IPS DF 6.9 (cell line): Measurements from ENCODE around the gene CFLAR.
"Not testable (repeated sequence)": the region's sequence is repeated elsewhere in the genome, so short reads cannot be mapped to it uniquely, and the experiment has no call there.

ENCODE experiments used
- DNase-seq: peaks from one replicate; pipeline ENCODE4 v3.0.0-alpha.2; 2013; ENCODE audit warnings: low read depth, low spot score
- H3K27ac ChIP-seq: one replicate; pipeline ENCODE4 v1.5.1; 2013; ENCODE audit warnings: low read length, control low read depth
- H3K27me3 ChIP-seq: 2 replicates; pipeline ENCODE4 v1.6.1; 2013; ENCODE audit warnings: mild to moderate bottlenecking, low read length; ENCODE audit not compliant: control insufficient read depth, insufficient read depth
- H3K36me3 ChIP-seq: 2 replicates; pipeline ENCODE4 v1.6.1; 2013; ENCODE audit warnings: low read length; ENCODE audit not compliant: control insufficient read depth, insufficient read depth
- H3K4me1 ChIP-seq: 2 replicates; pipeline ENCODE4 v1.6.1; 2013; ENCODE audit warnings: low read length; ENCODE audit not compliant: control insufficient read depth, insufficient read depth
- H3K4me3 ChIP-seq: 2 replicates; pipeline ENCODE4 v1.5.1; 2013; ENCODE audit warnings: mild to moderate bottlenecking, low read length
- H3K9me3 ChIP-seq: 2 replicates; pipeline ENCODE4 v1.6.1; 2013; ENCODE audit warnings: low read length, inconsistent platforms; ENCODE audit not compliant: control insufficient read depth, insufficient read depth
- WGBS: extraction: QIAGEN DNeasy Blood & Tissue Kit; methylation state at CpG from one replicate; pipeline ENCODE4 v1.1.7; 2013; ENCODE audit warnings: mixed read lengths, missing lambda C conversion rate; ENCODE audit not compliant: insufficient read length, insufficient coverage; 5-methylcytosine and 5-hydroxymethylcytosine counted together

The CFLAR gene

DNA sequence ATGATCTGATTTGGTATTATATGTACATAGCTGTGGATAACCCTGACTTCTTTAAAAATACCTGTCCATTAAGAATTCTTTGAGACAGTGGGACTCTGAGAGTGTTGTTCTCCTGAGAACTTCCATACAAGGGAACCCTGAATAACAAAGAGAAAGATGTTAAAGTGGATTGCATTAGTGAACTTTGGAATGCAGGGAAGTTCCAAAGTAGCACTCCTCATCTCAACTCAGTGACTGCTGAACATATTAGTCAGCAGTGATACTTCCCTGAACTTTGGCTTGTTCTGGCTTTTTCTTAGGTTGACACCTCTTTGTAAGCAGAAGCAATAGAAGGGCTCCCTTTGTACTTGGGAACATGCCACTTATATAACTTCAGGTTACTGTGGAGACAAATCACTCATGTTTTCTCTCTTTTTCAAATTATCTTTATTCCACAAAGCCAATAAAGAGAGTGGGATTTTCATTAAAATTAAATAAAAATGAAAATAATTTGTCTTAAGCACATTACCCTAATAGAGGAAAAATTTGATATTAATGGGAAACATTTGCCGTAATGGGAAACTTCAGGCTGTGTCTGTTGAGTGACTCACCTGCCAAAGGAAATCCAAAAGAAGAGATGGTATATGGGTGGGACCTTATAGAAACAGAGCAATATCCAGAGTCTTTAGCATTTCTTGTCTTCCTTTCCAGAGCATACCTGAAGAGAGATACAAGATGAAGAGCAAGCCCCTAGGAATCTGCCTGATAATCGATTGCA, 33.3 kb downstream of the CFLAR start:
- H3K4me3 ChIP-seq, result no peak overlapping the region
- no CpG with 5 or more reads among the region's 2 CpGs for WGBS

DNA sequence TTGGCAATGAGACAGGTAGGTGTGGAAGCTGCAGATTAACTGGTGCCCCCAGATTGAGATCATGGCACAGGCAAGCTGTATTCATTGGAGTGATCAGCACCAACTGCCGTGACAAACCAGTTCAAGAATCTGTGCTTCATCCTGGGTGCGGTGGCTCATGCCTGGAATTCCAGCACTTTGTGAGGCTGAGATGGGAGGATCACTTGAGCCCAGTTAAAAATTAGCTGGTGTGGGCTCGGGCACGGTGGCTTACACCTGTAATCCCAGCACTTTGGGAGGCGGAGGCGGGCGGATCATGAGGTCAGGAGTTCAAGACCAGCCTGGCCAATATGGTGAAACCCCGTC, 33.8 kb downstream of the CFLAR start:
- not testable (repeated sequence) for H3K4me3 ChIP-seq, H3K27me3 ChIP-seq, H3K4me1 ChIP-seq, H3K27ac ChIP-seq, DNase-seq, H3K36me3 ChIP-seq, H3K9me3 ChIP-seq
- no CpG with 5 or more reads among the region's 8 CpGs for WGBS

More for the DNA sequence above, 33.3 kb downstream of the CFLAR start:
- Histone ChIP-seq H3K27me3 (no peaks in the 10 kb centered on the region), H3K36me3 (no peaks in the 10 kb centered on the region), H3K27ac (no peak overlapping the region), H3K4me1 (no peaks in the 10 kb centered on the region), H3K9me3 (no peaks in the 10 kb centered on the region)
- no peak for DNase-seq

DNA sequence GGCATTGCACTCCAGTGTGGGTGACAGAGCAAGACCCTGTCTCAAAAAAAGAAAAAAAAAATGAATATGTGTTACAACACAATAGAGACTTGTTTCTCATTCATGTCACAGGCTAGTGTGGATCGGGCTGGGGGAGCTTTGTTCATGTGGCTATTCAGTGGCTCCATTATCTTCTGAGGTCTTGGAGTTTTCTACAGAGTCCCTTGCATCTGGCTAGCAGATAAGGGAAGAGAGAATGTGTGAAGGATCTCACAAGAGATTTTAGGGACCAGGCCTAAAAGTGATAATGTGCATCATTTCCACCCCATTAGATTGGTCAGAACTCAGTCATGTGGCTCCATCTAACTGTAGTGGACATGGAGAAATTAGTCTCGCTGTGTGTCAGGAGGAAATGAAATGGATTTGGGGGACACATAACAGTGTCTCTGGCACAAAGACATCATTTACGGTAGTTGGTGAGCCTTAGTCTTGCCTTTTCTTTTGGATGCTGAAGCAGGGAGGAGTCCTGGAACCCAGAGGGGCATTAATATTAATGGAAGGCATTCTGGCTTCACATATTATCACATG, 34.6 kb downstream of the CFLAR start:
- H3K27me3 ChIP-seq, result no peaks in the 10 kb centered on the region
- H3K4me3 ChIP-seq, result no peak overlapping the region
- H3K36me3 ChIP-seq, result no peaks in the 10 kb centered on the region
- H3K27ac ChIP-seq, result no peak overlapping the region
- no peaks in the 10 kb centered on the region for H3K9me3 ChIP-seq
- H3K4me1 ChIP-seq, result no peaks in the 10 kb centered on the region
- no peak for DNase-seq
- no CpG with 5 or more reads among the region's 3 CpGs for WGBS

DNA sequence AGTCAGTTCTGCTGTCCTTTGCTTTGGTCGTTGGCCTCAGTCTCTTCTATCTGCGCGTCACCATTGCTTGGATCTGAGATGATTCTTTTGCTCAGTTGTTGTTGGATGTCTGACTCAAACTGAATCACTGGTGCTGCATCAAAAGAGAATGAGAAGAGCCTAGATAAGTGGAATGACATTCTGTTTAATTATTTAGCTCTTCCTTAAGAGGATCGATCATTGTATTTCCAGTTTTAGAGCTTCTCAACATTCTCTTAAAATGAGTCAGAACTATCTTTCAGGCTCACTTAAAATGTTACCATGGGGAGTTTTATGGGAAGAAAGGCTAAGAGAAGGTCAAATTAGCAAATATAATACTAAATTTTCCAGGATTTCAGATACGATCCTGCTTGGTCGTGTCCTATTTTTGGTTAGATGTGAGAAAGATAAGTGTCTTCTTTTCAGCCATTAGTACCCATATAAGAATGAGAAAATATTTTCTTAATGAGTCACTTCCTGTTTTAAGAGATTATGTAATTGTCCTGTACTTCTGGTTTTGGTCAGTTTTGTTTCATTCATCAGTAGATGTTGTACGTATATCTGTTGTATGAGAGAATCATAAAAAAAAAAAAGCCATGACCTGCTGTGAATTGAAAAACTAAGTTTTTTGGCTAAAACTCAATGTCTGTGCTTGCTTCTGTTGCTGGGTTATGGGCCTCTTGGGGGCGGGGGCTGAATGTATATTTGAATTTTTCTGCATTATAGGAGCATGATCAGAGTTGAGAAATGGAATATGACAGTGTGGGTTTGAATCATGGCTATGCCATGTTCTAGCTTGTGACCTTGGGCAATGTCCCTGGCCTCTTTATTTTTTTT, 35.4 kb downstream of the CFLAR start:
- no peaks in the 10 kb centered on the region for H3K36me3 ChIP-seq
- H3K27me3 ChIP-seq, result no peaks in the 10 kb centered on the region
- H3K9me3 ChIP-seq, result no peaks in the 10 kb centered on the region
- H3K4me3 ChIP-seq, result no peak overlapping the region
- WGBS, result no CpG with 5 or more reads among the region's 8 CpGs
- DNase-seq, result no peak
- H3K27ac ChIP-seq, result no peak overlapping the region
- no peaks in the 10 kb centered on the region for H3K4me1 ChIP-seq

DNA sequence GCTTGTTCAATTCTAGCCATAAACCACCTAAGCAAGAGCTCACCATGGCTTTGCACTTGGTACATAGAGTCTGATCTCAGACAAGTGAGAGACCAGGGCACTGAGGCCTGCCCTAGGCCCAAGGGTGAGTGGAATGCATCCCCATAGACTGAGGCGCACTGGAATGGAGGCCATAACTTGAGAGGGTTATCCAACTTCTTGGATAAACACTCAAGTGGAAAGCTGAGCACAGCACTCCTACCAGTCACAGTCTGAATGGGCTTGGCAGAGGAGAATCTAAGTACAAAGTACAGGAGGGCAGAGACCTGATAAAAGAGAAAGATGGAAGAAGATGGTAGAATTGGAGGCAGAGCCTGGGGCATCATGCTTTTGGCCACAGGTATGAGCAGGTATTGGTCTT, 36.6 kb downstream of the CFLAR start:
- Histone ChIP-seq H3K4me3 (no peak overlapping the region), H3K36me3 (no peaks in the 10 kb centered on the region), H3K27me3 (no peaks in the 10 kb centered on the region), H3K27ac (no peak overlapping the region), H3K4me1 (no peaks in the 10 kb centered on the region), H3K9me3 (no peaks in the 10 kb centered on the region)
- DNase-seq, result no peak
- no CpG with 5 or more reads among the region's 1 CpG for WGBS

DNA sequence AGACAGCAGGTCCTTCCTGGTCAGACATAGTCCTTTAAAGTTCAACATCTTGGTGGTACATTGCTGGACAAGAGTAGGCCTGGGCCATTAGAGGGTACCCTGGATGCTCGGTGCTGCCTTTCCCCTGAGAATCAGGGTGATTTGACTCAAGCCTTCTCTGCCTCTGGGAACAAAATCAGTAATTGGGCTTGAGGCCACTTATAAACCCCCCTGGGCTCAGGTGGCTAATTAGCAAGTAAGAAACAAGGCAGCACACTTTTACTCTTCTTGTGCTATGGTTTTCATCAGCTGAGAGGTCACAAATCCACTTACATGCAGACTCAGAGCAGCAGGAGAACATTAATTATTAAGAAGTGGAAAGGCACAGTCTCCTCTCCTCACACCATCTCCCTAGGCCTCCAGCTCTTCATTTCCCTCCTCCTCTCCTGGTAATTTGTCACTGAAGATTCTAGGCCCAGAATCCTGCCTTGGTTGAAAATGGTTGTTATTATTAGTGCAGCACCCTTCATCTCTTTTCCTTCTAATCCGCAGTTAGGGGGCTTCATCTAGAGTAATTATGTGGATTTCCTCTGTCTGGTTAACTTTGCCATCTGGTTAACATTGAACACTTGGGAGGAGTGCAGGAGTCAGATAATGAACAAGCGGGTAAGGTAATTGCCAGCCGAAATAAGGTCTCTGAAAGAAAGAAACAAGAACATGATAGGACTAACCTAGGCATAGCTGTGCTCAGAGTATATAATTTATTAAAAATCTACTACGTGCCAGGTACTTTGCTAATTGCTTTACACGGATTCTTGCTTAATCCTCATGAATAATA, 37.2 kb downstream of the CFLAR start:
- Histone ChIP-seq H3K9me3 (no peaks in the 10 kb centered on the region), H3K4me3 (no peak overlapping the region), H3K4me1 (peaks cover 3% of the 10 kb centered on the region; the same call in 1 of the 2 replicates), H3K36me3 (no peaks in the 10 kb centered on the region), H3K27ac (no peak overlapping the region), H3K27me3 (no peaks in the 10 kb centered on the region)
- no CpG with 5 or more reads among the region's 6 CpGs for WGBS
- no peak for DNase-seq

DNA sequence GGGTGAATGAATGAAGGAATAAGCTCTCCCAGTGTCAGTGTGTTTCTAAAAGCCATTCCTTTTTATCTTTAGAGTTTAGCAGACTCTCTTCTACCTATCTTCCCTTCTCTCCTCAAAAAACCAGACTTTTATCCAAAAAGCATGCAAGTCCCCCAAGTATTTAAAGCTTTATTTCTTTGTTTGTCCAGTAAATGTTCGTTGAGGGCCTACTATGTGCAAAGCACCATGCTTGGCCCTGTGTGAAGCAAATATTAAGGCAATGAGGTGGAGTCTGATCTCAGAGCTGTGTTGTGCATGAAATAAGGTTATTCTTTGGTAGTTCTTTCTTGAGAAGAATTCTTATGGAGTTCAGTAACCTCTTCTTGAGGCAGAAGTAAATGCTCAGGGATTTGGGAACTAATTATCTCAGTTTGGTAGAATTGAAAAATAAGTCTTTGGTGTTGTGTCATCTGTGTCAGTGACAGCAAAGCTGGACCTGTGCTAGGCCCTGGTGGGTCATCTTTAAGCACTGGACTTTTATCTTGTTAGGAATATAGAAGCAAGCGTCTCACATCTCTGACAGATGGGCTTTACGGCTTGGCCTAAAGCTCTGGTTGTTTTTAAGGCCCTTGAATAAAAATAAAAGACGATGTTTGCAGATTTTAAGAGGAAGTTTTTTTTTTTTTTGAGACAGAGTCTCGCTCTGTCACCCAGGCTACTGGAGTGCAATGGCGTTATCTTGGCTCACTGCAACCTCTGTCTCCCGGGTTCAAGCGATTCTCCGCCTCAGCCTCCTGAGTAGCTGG, 38.8 kb downstream of the CFLAR start:
- DNase-seq, result no peak
- Histone ChIP-seq H3K4me3 (no peak overlapping the region), H3K27ac (no peak overlapping the region), H3K36me3 (no peaks in the 10 kb centered on the region), H3K9me3 (no peaks in the 10 kb centered on the region), H3K27me3 (no peaks in the 10 kb centered on the region), H3K4me1 (peaks cover 3% of the 10 kb centered on the region; the same call in 1 of the 2 replicates)
- WGBS, result no CpG with 5 or more reads among the region's 9 CpGs

DNA sequence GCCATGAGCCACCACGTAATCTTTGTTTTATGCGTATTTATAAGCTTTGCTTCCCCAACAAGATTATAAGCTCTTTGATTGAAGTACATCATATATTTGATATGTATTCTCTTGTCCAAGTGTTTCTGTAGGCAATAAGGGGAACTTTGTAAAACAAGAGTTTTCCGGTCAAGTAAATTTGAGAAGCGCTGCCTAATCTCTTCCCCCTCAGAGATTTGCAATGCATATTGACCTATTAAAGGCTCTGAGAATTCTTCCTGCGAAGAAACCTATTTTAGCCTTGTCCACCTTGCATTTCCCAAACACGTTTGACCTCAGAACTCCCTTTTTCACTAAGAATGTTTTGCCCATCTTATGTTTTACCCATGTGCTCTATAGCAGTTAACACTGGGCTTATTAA, 40.1 kb downstream of the CFLAR start:
- H3K27ac ChIP-seq, result no peak overlapping the region
- H3K36me3 ChIP-seq, result no peaks in the 10 kb centered on the region
- no peak for DNase-seq
- no peak overlapping the region for H3K4me3 ChIP-seq
- no peaks in the 10 kb centered on the region for H3K27me3 ChIP-seq
- no CpG with 5 or more reads among the region's 6 CpGs for whole genome bisulfite sequencing
- H3K9me3 ChIP-seq, result no peaks in the 10 kb centered on the region
- peaks cover 3% of the 10 kb centered on the region; the same call in 1 of the 2 replicates for H3K4me1 ChIP-seq

DNA sequence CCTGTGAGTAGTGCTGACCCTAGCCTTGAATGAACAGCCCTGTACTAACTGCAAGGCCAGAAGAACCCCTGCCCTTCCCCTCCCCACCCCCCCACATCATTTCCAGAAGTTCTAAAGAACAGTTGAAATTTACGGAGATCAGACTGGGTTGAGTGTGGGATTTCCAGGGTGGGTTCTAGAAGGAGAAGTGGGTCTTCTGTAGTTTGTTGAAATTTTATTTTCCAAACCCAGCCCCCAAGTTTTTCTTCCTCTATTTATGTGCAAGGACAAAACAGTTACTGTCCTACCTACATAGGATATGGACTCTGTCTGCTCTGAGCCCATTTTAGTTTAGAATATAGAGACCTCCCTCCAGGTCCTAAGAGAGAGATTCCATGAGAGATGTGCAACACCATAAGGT, 40.7 kb downstream of the CFLAR start:
- Histone ChIP-seq H3K27me3 (no peaks in the 10 kb centered on the region), H3K4me1 (peaks cover 3% of the 10 kb centered on the region; the same call in 1 of the 2 replicates), H3K4me3 (no peak overlapping the region), H3K9me3 (no peaks in the 10 kb centered on the region), H3K27ac (no peak overlapping the region), H3K36me3 (no peaks in the 10 kb centered on the region)
- WGBS, result no CpG with 5 or more reads among the region's 1 CpG
- DNase-seq, result no peak
